ENCODE measurements around the gene BCORL1.

The BCORL1 gene

GRCh38 chrX:130009658-130010223 is 27.3 kb downstream of the BCORL1 start:
- in situ Hi-C loops (cut with HindIII; ENCODE audit: low sequenced_read_pairs) = no loop called here

DNA sequence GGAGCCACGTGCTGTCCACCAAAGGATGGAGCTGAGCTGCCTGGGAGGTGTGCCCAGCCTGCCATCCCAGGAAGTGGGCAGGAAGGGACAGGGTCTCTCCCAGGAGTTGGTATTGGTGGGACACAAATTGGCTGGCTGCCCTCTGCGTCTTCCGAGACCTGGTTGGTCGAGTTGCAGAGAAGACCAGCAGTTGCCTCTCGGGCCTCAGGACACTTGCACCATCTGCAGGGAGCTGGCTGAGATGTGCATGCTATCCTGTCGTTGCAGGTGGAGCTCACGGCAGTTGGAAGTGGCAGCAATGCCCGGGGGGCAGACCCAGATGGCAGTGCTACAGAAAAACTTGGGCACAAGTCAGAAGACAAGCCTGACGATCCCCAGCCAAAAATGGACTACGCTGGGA is 30.2 kb downstream of the BCORL1 start:
- in situ Hi-C loops (cut with HindIII; ENCODE audit: low sequenced_read_pairs) = no loop called here

DNA sequence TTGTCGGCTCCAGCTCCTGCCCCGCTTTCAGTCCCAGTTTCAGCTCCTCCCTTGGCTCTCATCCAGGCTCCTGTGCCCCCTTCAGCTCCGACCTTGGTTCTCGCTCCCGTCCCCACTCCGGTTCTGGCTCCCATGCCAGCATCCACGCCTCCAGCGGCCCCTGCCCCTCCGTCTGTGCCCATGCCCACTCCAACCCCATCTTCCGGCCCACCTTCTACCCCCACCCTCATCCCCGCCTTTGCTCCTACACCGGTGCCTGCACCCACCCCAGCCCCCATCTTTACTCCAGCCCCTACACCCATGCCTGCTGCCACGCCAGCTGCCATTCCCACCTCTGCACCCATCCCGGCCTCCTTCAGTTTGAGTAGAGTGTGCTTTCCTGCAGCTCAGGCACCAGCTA is 31.2 kb downstream of the BCORL1 start:
- in situ Hi-C loops (cut with HindIII; ENCODE audit: low sequenced_read_pairs) = no loop called here

- in situ Hi-C loops (cut with HindIII; ENCODE audit: low sequenced_read_pairs) = no loop called here
Observed at GRCh38 chrX:130014356-130014755, 31.9 kb downstream of the BCORL1 start.

- in situ Hi-C loops (cut with HindIII; ENCODE audit: low sequenced_read_pairs) = no loop called here
Observed at GRCh38 chrX:130014770-130015169, 32.3 kb downstream of the BCORL1 start.

GRCh38 chrX:130015181-130015580 is 32.7 kb downstream of the BCORL1 start:
- in situ Hi-C loops (cut with HindIII; ENCODE audit: low sequenced_read_pairs) = no loop called here

- in situ Hi-C loops (cut with HindIII; ENCODE audit: low sequenced_read_pairs) = no loop called here
Observed at GRCh38 chrX:130018143-130018542, 35.7 kb downstream of the BCORL1 start.

DNA sequence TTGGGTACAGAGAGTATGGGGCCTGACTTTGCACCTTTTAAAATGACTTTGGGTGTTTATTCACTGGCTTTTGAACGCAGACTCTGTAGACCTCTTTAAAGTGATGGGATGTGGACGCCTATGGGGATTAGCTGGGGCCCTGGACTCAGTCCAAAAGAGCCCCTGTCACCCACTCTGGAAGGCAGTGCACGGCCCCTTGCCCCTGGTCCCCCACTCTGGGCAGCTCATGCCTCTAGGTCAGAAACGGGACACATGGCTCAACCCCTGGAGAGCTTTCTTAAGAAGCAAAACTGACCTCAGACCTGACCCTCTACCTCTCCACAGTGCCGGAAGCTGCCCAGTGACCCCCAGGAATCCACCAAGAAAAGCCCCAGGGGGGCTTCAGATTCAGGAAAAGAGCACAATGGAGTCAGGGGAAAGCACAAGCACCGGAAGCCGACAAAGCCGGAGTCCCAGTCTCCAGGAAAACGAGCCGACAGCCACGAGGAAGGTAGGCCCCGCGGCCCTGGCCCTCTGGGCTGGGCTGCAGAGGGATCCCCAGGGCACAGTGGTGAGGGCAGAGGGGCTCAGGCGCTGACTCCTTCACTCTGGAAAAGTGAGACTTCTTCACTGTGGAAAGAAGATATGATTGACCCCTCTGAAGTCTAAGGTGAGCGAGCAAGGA is 38.4 kb downstream of the BCORL1 start:
- in situ Hi-C loops (cut with HindIII; ENCODE audit: low sequenced_read_pairs) = no loop called here

DNA sequence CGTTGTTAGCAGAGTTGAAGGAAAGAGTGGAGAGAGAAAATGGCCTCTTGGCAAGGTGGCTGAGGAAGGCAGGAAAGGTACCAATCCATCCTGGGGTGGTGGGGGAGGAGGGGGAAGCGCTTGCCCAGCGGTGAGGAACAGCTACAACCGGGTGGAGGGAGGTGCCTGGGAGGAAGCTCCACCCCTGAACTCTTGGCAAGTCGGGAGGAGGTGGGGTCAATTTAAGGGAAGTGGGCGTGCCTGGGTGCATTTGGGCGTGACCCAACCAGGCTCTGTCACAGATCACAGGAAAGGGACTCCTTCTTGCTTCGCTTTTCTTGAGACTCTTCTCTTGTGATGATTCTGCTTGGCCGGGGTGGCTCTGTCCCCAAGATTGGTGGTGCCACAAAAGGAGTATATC is 41.7 kb downstream of the BCORL1 start:
- in situ Hi-C loops (cut with HindIII; ENCODE audit: low sequenced_read_pairs) = no loop called here

- in situ Hi-C loops (cut with HindIII; ENCODE audit: low sequenced_read_pairs) = no loop called here
Observed at GRCh38 chrX:130025256-130025655, 42.8 kb downstream of the BCORL1 start.

DNA sequence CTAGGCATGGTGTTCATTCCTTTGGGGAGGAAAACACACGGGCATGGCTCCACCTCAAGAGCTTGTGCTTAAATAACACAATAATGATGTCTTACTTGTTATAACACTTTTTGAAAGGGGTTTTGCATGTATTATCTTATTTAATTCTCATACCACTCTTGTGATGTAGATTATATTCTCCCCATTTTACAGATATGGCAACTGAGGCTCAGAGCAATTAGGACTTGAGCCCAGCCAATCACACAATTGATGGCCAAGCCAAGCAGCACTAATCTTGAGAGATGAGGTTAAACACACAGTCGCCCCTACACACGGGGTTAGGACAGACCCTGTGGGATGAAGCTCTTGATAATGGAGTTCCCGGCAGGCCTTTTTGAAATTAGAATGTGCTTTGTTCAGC is 45.1 kb downstream of the BCORL1 start:
- in situ Hi-C loops (cut with HindIII; ENCODE audit: low sequenced_read_pairs) = no loop called here

DNA sequence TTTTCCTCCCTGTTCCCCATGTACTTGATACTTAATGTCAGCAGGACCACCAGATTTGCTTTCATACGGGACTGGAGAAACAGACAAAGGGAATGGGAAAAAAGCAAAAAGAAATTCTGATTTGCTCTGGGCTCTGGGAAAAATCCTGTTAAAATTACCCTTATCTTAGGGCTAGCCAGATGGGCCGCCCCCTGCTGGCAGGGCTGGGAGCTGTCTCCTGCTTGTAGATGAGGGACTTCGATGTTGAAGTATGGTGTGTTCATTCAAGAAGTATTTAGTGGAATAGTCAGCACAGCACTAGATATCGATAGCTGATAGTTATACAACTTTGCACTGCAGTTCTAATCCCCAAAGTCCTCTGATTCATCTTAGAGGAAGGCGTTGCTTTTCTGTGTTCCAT is 45.8 kb downstream of the BCORL1 start:
- in situ Hi-C loops (cut with HindIII; ENCODE audit: low sequenced_read_pairs) = no loop called here

- in situ Hi-C loops (cut with HindIII; ENCODE audit: low sequenced_read_pairs) = no loop called here
Observed at GRCh38 chrX:130030826-130031225, 48.4 kb downstream of the BCORL1 start.

DNA sequence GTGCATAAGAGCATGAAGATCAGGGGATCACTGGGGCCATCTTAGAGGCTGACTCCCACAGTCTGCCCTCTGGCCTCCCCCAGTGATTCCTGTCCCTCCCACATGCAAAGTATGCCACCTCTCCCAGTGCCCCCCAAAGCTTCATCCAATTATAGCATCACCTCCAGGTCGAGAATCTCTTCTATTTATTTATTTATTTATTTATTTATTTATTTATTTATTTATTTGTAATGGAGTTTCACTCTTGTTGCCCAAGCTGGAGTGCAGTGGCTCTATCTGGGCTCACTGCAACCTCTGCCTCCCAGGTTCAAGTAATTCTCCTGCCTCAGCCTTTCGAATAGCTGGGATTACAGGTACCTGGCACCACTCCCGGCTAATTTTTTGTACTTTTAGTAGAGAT is 50.1 kb downstream of the BCORL1 start:
- in situ Hi-C loops (cut with HindIII; ENCODE audit: low sequenced_read_pairs) = no loop called here

DNA sequence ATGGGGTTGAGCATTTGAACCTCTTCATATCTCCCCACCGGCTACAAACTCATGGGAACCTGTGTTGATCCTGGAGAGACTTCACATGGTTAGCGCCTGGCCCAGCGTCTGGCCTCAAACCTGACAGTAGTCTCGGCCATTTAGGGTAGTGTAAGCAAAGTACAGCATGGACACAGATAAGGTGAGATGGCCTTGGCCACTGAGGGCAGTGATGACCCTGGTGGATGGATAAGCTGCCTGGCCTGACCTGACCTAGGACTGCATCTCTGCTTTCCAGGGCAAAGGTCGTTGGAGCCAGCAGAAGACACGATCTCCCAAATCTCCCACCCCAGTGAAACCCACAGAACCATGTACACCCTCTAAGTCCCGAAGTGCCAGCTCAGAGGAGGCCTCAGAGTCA is 51.7 kb downstream of the BCORL1 start:
- in situ Hi-C loops (cut with HindIII; ENCODE audit: low sequenced_read_pairs) = no loop called here

GRCh38 chrX:130039847-130040246 is 57.4 kb downstream of the BCORL1 start:
- in situ Hi-C loops (cut with HindIII; ENCODE audit: low sequenced_read_pairs) = no loop called here

GRCh38 chrX:130047416-130047815 is 65.0 kb downstream of the BCORL1 start:
- in situ Hi-C loops (cut with HindIII; ENCODE audit: low sequenced_read_pairs) = no loop called here

GRCh38 chrX:130048686-130049222 is 66.3 kb downstream of the BCORL1 start:
- in situ Hi-C loops (cut with HindIII; ENCODE audit: low sequenced_read_pairs) = no loop called here

DNA sequence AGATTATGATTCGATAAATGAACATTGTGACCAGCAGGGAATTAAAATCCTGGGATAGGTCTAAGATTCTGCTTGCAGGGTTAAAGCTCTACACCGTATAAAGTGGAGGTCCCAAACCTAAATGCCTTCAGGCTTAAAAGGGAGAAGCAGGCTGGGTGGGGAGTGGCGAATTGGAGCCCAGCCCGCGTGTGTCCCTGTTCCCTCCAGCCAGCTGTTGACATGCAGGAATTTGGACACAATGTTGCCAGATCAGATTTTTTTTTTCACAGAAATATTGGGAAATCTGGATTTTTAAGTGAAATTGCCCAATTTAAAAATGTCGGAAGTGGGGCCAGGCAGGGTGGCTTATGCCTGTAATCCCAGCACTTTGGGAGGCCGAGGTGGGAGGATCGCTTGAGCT is 67.4 kb downstream of the BCORL1 start:
- in situ Hi-C loops (cut with HindIII; ENCODE audit: low sequenced_read_pairs) = no loop called here

GRCh38 chrX:130051176-130051845 is 68.9 kb downstream of the BCORL1 start:
- in situ Hi-C loops (cut with HindIII; ENCODE audit: low sequenced_read_pairs) = no loop called here

- in situ Hi-C loops (cut with HindIII; ENCODE audit: low sequenced_read_pairs) = no loop called here
Observed at GRCh38 chrX:130053236-130053635, 70.8 kb downstream of the BCORL1 start.

GRCh38 chrX:130055103-130055502 is 72.7 kb downstream of the BCORL1 start:
- in situ Hi-C loops (cut with HindIII; ENCODE audit: low sequenced_read_pairs) = no loop called here
